A673 (cell line): ENCODE results near the gene LTBR.

Experiments used
- EZH2 ChIP-seq: fragments of 200-600 bp; sonication (generic); IDR thresholded peaks from 2 replicates; pipeline ENCODE4 v1.6.1; 2017; ENCODE audit warnings: borderline replicate concordance, low read depth, mild to moderate bottlenecking, mixed read lengths, antibody characterized with exemption, low read length; ENCODE audit not compliant: poor library complexity, severe bottlenecking
- TF ChIP-seq, protein P1 (sequence below): fragments of 300-800, 200-600 bp; sonication (generic); conservative IDR thresholded peaks from 2 replicates; pipeline ENCODE4 v1.5.1; 2017; ENCODE audit warnings: low read depth, mild to moderate bottlenecking, antibody characterized with exemption, low read length, moderate library complexity, mixed read lengths

- TF ChIP-seq EZH2 = no peak
- TF ChIP-seq, protein P1, sequence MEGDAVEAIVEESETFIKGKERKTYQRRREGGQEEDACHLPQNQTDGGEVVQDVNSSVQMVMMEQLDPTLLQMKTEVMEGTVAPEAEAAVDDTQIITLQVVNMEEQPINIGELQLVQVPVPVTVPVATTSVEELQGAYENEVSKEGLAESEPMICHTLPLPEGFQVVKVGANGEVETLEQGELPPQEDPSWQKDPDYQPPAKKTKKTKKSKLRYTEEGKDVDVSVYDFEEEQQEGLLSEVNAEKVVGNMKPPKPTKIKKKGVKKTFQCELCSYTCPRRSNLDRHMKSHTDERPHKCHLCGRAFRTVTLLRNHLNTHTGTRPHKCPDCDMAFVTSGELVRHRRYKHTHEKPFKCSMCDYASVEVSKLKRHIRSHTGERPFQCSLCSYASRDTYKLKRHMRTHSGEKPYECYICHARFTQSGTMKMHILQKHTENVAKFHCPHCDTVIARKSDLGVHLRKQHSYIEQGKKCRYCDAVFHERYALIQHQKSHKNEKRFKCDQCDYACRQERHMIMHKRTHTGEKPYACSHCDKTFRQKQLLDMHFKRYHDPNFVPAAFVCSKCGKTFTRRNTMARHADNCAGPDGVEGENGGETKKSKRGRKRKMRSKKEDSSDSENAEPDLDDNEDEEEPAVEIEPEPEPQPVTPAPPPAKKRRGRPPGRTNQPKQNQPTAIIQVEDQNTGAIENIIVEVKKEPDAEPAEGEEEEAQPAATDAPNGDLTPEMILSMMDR = no peak
These were observed 44.4 kb downstream of the LTBR start for GRCh38 chr12:6428326-6428725.
